ENCODE measurements around the gene OBSL1.

- TF ChIP-seq CTCF (IDR thresholded peaks at IDR 0.05) (no peak), POLR2A (IDR thresholded peaks at IDR 0.05) (no peak)
Observed at GRCh38 chr2:219609149-219609750, 37.9 kb upstream of the OBSL1 start.
